Choroid plexus epithelial cell (primary cell): ENCODE measurements around the gene TBC1D1.

Experiments used
- DNase-seq: peaks from one replicate; pipeline ENCODE4 v3.0.0-alpha.2; 2010; ENCODE audit warnings: low read depth
- H3K4me3 ChIP-seq: 2 replicates; pipeline ENCODE4 v1.5.1; 2011; ENCODE audit warnings: low read depth, mild to moderate bottlenecking, control low read depth, low read length, moderate library complexity
- CTCF ChIP-seq: conservative IDR thresholded peaks from 2 replicates; pipeline ENCODE4 v1.5.1; 2011; ENCODE audit warnings: low read depth, mild to moderate bottlenecking, control low read depth, inconsistent platforms, low read length, moderate library complexity

Gene TBC1D1

GRCh38 chr4:37890801-37891259 lies at the start of gene TBC1D1:
TSS of gene TBC1D1 (plus strand) at chr4:37891084. CDS start at chr4:37902096, 11,012 bp downstream.
- H3K4me3 ChIP-seq, result peak within 1 kb of the TSS; percentile 70
- TF ChIP-seq CTCF, result no peak
- no peak for DNase-seq

GRCh38 chr4:37844204-37844603 lies 46.7 kb upstream of the TBC1D1 start:
- no peak overlapping the region for H3K4me3 ChIP-seq
- DNase-seq, result no peak
- TF ChIP-seq CTCF, result no peak

- H3K4me3 ChIP-seq, result no peak overlapping the region
- DNase-seq, result no peak
- no peak for TF ChIP-seq CTCF
Observed at GRCh38 chr4:37845201-37845600, 45.7 kb upstream of the TBC1D1 start.

GRCh38 chr4:37847311-37847884 lies 43.5 kb upstream of the TBC1D1 start:
- H3K4me3 ChIP-seq, result no peak overlapping the region
- TF ChIP-seq CTCF, result no peak
- no peak for DNase-seq

- H3K4me3 ChIP-seq, result no peak overlapping the region
- DNase-seq, result no peak
- TF ChIP-seq CTCF, result no peak
Observed at GRCh38 chr4:37852376-37852775, 38.5 kb upstream of the TBC1D1 start.

GRCh38 chr4:37858112-37858511 lies 32.8 kb upstream of the TBC1D1 start:
- H3K4me3 ChIP-seq, result no peak overlapping the region
- TF ChIP-seq CTCF, result no peak
- no peak for DNase-seq

- no peak for TF ChIP-seq CTCF
- no peak overlapping the region for H3K4me3 ChIP-seq
- peak; percentile 31 for DNase-seq
Observed at GRCh38 chr4:37858872-37859271, 32.0 kb upstream of the TBC1D1 start.
